Measurements from ENCODE around the gene NGLY1.

Gene NGLY1

DNA sequence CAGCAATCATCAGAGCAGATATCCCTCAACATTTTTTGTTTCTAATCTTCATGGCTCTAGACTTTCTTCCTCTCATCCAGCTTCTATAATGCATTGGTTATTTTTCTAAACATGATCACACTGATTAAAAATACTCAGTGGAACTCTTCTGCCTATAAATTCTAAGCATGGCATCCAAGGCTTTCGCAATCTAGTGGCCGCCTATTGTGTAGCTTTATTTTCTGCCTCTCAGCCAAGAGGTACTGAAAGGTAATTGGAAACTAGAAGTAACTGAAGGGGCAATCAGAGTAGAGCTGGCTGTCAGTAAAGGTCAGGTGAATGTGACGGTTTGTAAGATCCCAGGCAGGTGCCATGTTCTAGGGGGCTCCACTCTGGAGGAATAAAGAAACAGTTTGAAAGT, 40.1 kb upstream of the NGLY1 start:
- Histone ChIP-seq H3K4me3 (ENCODE audit: severe bottlenecking) (no peak overlapping the region), H3K27ac (ENCODE audit: poor library complexity, severe bottlenecking) (no peak overlapping the region), H3K9me3 (ENCODE audit: severe bottlenecking) (no peaks in the 10 kb centered on the region), H3K36me3 (ENCODE audit: low read depth) (no peaks in the 10 kb centered on the region), H3K4me1 (ENCODE audit: insufficient read depth, poor library complexity, severe bottlenecking) (no peaks in the 10 kb centered on the region), H3K27me3 (ENCODE audit: insufficient read depth, poor library complexity, severe bottlenecking) (no peaks in the 10 kb centered on the region)
- no peak for ATAC-seq (ENCODE audit: low read depth)
- TF ChIP-seq, protein P1, sequence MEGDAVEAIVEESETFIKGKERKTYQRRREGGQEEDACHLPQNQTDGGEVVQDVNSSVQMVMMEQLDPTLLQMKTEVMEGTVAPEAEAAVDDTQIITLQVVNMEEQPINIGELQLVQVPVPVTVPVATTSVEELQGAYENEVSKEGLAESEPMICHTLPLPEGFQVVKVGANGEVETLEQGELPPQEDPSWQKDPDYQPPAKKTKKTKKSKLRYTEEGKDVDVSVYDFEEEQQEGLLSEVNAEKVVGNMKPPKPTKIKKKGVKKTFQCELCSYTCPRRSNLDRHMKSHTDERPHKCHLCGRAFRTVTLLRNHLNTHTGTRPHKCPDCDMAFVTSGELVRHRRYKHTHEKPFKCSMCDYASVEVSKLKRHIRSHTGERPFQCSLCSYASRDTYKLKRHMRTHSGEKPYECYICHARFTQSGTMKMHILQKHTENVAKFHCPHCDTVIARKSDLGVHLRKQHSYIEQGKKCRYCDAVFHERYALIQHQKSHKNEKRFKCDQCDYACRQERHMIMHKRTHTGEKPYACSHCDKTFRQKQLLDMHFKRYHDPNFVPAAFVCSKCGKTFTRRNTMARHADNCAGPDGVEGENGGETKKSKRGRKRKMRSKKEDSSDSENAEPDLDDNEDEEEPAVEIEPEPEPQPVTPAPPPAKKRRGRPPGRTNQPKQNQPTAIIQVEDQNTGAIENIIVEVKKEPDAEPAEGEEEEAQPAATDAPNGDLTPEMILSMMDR (IDR thresholded peaks at IDR 0.05; ENCODE audit: poor library complexity, severe bottlenecking), result no peak
- DNase-seq (ENCODE audit: low spot score), result no peak

DNA sequence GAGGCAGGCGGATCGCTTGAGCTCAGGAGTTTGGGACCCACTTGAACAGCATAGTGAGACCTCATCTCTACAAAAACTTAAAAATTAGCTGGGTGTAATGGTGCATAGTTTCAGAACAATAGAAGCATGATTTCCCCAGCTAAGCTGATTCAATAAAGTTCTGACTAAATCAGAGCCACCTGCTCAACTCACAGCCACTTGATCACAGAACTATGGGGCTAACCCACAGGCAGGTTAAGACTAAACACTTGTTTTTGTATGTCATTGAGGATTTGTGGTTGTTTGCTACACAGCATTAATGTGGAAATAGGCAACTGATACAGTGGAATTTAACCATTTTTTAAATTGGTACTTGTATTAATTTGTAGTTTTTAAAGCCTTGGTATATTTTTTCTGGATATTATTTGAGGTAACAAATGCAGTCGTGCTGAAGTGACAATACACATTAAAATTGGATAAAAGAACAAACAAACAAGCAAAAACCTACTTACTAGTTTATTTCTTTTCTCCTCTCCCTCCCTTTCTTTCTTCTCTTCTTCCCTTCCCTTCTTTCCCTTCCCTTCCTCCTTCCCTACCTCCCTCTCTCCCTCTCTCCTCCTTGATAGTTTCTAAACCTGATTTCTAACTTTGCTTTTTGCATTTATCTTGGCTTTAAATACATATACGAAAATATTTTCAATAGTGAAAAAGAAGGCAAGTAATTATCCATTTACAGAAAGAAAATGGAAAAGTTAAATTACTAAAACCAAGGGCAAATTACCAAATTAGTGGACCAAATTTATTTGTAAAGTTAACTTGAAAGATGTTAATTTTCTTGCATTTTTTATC, 38.7 kb upstream of the NGLY1 start:
- Histone ChIP-seq H3K4me1 (ENCODE audit: insufficient read depth, poor library complexity, severe bottlenecking) (no peaks in the 10 kb centered on the region), H3K9me3 (ENCODE audit: severe bottlenecking) (no peaks in the 10 kb centered on the region), H3K4me3 (ENCODE audit: severe bottlenecking) (no peak overlapping the region), H3K27ac (ENCODE audit: poor library complexity, severe bottlenecking) (no peak overlapping the region), H3K36me3 (ENCODE audit: low read depth) (no peaks in the 10 kb centered on the region), H3K27me3 (ENCODE audit: insufficient read depth, poor library complexity, severe bottlenecking) (no peaks in the 10 kb centered on the region)
- TF ChIP-seq, protein P1 (IDR thresholded peaks at IDR 0.05; ENCODE audit: poor library complexity, severe bottlenecking), result no peak
- DNase-seq (ENCODE audit: low spot score), result no peak
- ATAC-seq (ENCODE audit: low read depth), result no peak

DNA sequence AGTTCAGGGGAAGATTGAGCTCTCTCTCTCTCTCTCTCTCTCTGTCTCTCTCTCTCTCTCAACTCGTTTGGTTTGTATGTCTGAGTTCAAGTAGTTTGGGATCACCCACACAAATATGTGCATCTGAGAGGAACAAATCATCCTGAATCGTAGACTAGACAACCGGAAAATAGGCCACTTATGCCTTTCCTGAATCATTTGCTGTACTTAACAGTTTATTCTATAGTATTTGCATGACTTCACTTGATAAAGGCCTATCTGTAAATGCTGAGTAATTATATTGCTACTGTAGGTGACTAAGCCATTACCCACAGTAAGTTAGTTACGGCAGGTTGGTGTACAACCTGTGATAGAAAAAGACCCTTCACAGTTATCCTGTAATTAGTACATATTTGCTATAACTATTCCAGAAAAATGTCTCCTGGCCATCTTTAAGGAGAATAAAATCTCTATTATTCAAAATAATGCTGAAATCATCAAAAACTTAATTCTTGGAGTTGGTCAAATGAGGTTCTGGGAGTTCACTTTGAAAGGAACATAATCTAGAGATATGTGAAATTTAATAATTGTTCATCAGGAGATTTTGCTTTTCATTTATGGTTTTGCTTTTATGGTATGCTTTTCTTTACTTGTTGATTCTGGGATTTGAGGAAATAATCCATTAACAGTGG, 37.7 kb upstream of the NGLY1 start:
- H3K27me3 ChIP-seq (ENCODE audit: insufficient read depth, poor library complexity, severe bottlenecking), result no peaks in the 10 kb centered on the region
- DNase-seq (ENCODE audit: low spot score), result no peak
- H3K27ac ChIP-seq (ENCODE audit: poor library complexity, severe bottlenecking), result no peak overlapping the region
- no peaks in the 10 kb centered on the region for H3K36me3 ChIP-seq (ENCODE audit: low read depth)
- no peak overlapping the region for H3K4me3 ChIP-seq (ENCODE audit: severe bottlenecking)
- no peaks in the 10 kb centered on the region for H3K9me3 ChIP-seq (ENCODE audit: severe bottlenecking)
- TF ChIP-seq, protein P1 (IDR thresholded peaks at IDR 0.05; ENCODE audit: poor library complexity, severe bottlenecking), result no peak
- no peaks in the 10 kb centered on the region for H3K4me1 ChIP-seq (ENCODE audit: insufficient read depth, poor library complexity, severe bottlenecking)
- peak; percentile 42; the same call in 2 of the 3 replicates for ATAC-seq (ENCODE audit: low read depth)

DNA sequence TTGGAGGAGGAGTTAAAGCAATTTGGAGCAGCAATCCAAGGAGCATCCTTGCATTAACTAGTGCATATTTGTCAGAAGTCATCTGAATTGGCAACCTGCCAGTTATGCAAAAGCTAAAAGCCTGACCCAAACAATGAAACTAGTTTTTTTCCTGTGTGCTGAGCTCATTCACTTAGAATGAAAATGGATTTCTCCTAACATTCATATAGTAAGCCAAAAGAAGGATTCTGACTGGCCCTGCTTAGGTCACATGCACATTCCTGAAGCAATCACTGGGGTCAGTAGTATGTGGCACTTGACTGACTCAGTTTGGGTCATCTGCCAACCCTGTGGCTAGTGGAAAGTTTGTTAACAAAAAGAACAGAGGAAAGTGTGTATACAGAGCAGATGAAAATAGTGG, 37.1 kb upstream of the NGLY1 start:
- H3K9me3 ChIP-seq (ENCODE audit: severe bottlenecking), result no peaks in the 10 kb centered on the region
- DNase-seq (ENCODE audit: low spot score) (no peak), ATAC-seq (ENCODE audit: low read depth) (peak; percentile 81)
- no peaks in the 10 kb centered on the region for H3K36me3 ChIP-seq (ENCODE audit: low read depth)
- H3K4me1 ChIP-seq (ENCODE audit: insufficient read depth, poor library complexity, severe bottlenecking), result no peaks in the 10 kb centered on the region
- no peak overlapping the region for H3K27ac ChIP-seq (ENCODE audit: poor library complexity, severe bottlenecking)
- TF ChIP-seq, protein P1 (IDR thresholded peaks at IDR 0.05; ENCODE audit: poor library complexity, severe bottlenecking), result no peak
- no peak overlapping the region for H3K4me3 ChIP-seq (ENCODE audit: severe bottlenecking)
- no peaks in the 10 kb centered on the region for H3K27me3 ChIP-seq (ENCODE audit: insufficient read depth, poor library complexity, severe bottlenecking)

GRCh38 chr3:25818335-25818734, 35.1 kb upstream of the NGLY1 start:
- no peak for ATAC-seq (ENCODE audit: low read depth)
- Histone ChIP-seq H3K9me3 (ENCODE audit: severe bottlenecking) (no peaks in the 10 kb centered on the region), H3K27me3 (ENCODE audit: insufficient read depth, poor library complexity, severe bottlenecking) (no peaks in the 10 kb centered on the region), H3K4me1 (ENCODE audit: insufficient read depth, poor library complexity, severe bottlenecking) (no peaks in the 10 kb centered on the region), H3K36me3 (ENCODE audit: low read depth) (no peaks in the 10 kb centered on the region), H3K4me3 (ENCODE audit: severe bottlenecking) (no peak overlapping the region), H3K27ac (ENCODE audit: poor library complexity, severe bottlenecking) (no peak overlapping the region)
- TF ChIP-seq, protein P1 (IDR thresholded peaks at IDR 0.05; ENCODE audit: poor library complexity, severe bottlenecking), result no peak
- DNase-seq (ENCODE audit: low spot score), result no peak
